Activated B cell treated with CpG ODN at 0.5 μM for 24 hours (primary cell): Measurements from ENCODE around the gene CDKAL1. TPM values are rescaled to one million over a fixed set of nuclear protein-coding genes. Genes with fewer than 3 reads are reported as not detected.

Experiments
- ATAC-seq: fragments of 200-7000 bp; cut with Tn5 transposase; one replicate; pipeline ENCODE4 v1.10.0; 2021; ENCODE audit warnings: low read depth, mild to moderate bottlenecking, moderate library complexity
- CTCF ChIA-PET: fragments of 350-600 bp; sonication (Branson Sonifier 250); formaldehyde crosslinking; loops from one replicate; lab custom pipeline; 2021; ENCODE audit warnings: antibody characterized with exemption; lab: Charles Lee
- POLR2A ChIA-PET: fragments of 350-600 bp; sonication (Branson Sonifier 250); formaldehyde crosslinking; loops from one replicate; lab custom pipeline; 2021; ENCODE audit warnings: antibody characterized with exemption; lab: Charles Lee
- DNase-seq: peaks from one replicate; pipeline ENCODE4 v3.0.0; 2022
- H3K27ac Mint-ChIP-seq: one replicate; pipeline ENCODE4 v1.8.0; 2020; ENCODE audit warnings: mixed read lengths
- H3K27me3 Mint-ChIP-seq: one replicate; pipeline ENCODE4 v1.8.0; 2021; ENCODE audit warnings: mixed read lengths
- H3K36me3 Mint-ChIP-seq: one replicate; pipeline ENCODE4 v1.8.0; 2021; ENCODE audit warnings: low read depth, mixed read lengths
- H3K4me1 Mint-ChIP-seq: one replicate; pipeline ENCODE4 v1.8.0; 2021; ENCODE audit warnings: mixed read lengths
- H3K4me3 Mint-ChIP-seq: one replicate; pipeline ENCODE4 v1.8.0; 2020; ENCODE audit warnings: mild to moderate bottlenecking, mixed read lengths
- H3K9me3 Mint-ChIP-seq: one replicate; pipeline ENCODE4 v1.8.0; 2020; ENCODE audit warnings: mixed read lengths
- intact Hi-C: fragments of 100-400 bp; cut with micrococcal nuclease; formaldehyde crosslinking; loops from one replicate; pipeline ENCODE4 v1.15.1; 2024
- total RNA-seq: library from RNA; stranded (reverse); gene quantifications from 2 replicates; pipeline ENCODE4 v1.2.3, GENCODE V29; 2022
- TF ChIP-seq, protein P1 (sequence below): fragments of 200-600 bp; IDR thresholded peaks from one replicate; pipeline ENCODE4 v1.8.0; 2022; ENCODE audit warnings: antibody characterized with exemption, mild to moderate bottlenecking

The CDKAL1 gene
- total RNA-seq, 1 donor from 2014 or later: 31.9 TPM

DNA sequence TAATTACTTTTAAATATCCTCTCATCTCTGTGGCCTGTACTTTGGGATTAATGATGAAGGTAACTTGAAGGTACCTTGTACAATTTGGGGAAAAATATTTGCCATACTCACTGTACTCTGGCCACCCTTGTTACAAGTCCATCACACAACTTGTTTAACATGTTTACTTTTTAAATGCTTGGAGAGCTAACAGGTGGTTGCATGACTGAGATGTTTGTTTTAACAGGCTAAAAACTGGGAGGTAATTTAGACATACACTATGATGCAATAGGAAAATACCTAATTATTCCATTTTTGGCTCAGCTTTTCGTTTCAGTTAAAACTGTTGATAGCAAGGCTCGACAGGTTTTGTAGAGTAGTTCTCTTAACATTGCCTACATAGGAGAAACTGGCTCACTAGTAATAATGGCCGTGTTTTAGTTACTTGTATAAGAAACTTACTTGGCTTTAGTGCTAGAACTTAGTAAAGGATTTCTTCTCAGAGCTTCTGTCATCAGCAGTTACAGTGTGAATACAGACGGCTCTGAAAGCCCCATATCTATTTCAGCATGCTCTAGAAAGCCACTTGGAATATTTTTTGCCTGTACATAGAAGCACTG lies 569.5 kb downstream of the CDKAL1 start:
- DNase-seq: no peak
- TF ChIP-seq, protein P1, sequence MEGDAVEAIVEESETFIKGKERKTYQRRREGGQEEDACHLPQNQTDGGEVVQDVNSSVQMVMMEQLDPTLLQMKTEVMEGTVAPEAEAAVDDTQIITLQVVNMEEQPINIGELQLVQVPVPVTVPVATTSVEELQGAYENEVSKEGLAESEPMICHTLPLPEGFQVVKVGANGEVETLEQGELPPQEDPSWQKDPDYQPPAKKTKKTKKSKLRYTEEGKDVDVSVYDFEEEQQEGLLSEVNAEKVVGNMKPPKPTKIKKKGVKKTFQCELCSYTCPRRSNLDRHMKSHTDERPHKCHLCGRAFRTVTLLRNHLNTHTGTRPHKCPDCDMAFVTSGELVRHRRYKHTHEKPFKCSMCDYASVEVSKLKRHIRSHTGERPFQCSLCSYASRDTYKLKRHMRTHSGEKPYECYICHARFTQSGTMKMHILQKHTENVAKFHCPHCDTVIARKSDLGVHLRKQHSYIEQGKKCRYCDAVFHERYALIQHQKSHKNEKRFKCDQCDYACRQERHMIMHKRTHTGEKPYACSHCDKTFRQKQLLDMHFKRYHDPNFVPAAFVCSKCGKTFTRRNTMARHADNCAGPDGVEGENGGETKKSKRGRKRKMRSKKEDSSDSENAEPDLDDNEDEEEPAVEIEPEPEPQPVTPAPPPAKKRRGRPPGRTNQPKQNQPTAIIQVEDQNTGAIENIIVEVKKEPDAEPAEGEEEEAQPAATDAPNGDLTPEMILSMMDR: no peak

DNA sequence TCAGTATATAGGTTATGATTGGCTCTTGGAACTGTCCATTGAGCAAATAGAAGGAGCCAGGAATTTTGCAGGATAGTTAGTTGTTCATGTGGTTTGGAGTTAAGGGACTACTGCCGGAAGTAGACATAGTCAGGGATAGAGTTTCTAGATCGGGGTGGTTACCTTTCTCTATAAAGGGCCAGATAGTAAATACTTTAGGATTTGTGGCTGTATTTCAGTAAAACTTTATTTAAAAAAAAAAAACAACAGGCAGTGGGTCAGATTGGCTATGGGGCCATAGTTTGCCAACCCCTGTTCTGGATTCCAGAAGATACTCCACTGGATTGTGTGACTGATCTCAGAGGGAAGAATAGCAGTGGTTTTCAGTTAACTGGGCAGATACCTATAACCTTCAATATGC lies 570.0 kb downstream of the CDKAL1 start:
- no peak for DNase-seq
- ATAC-seq: no peak
- Mint-ChIP-seq H3K9me3 (no peaks in the 10 kb centered on the region), H3K27ac (no peak overlapping the region), H3K27me3 (no peaks in the 10 kb centered on the region), H3K4me3 (no peak overlapping the region), H3K36me3 (peaks cover 5% of the 10 kb centered on the region), H3K4me1 (peaks cover 34% of the 10 kb centered on the region)
- TF ChIP-seq, protein P1: no peak
- ChIA-PET POLR2A (no interaction called here), CTCF (no interaction called here)
- intact Hi-C loops: no loop called here

More for the DNA sequence above, 569.5 kb downstream of the CDKAL1 start:
- H3K4me3 Mint-ChIP-seq: no peak overlapping the region
- POLR2A ChIA-PET: no interaction called here
- no peaks in the 10 kb centered on the region for H3K9me3 Mint-ChIP-seq
- H3K27me3 Mint-ChIP-seq: no peaks in the 10 kb centered on the region
- H3K27ac Mint-ChIP-seq: no peak overlapping the region
- peaks cover 35% of the 10 kb centered on the region for H3K4me1 Mint-ChIP-seq
- peaks cover 5% of the 10 kb centered on the region for H3K36me3 Mint-ChIP-seq
- ATAC-seq: no peak
- intact Hi-C loops: no loop called here
- CTCF ChIA-PET: no interaction called here

DNA sequence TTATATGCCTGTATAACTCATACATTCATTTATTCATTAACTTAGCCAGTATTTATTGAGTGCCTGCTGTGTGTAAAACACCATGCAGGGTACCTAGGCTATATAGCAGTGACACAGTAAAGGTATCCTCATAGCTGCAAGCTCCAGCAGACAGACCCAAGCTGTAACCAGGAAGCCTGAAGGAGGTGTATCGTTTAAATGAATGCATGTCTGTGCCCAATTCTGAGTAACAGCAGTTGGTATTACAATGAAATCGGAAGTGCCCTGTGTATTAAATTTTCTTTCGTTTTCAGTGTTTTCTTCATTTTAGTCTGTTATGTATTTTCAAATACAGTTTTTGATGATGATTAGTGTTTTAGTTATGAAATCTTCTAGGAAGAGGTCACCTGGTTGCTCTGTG lies 573.5 kb downstream of the CDKAL1 start:
- Mint-ChIP-seq H3K4me3 (no peak overlapping the region), H3K4me1 (peaks cover 28% of the 10 kb centered on the region), H3K27ac (no peak overlapping the region), H3K27me3 (no peaks in the 10 kb centered on the region), H3K36me3 (peaks cover 5% of the 10 kb centered on the region), H3K9me3 (no peaks in the 10 kb centered on the region)
- no peak for DNase-seq
- CTCF ChIA-PET: no interaction called here
- TF ChIP-seq, protein P1: no peak
- ATAC-seq: no peak
- POLR2A ChIA-PET: no interaction called here
- intact Hi-C loops: no loop called here

DNA sequence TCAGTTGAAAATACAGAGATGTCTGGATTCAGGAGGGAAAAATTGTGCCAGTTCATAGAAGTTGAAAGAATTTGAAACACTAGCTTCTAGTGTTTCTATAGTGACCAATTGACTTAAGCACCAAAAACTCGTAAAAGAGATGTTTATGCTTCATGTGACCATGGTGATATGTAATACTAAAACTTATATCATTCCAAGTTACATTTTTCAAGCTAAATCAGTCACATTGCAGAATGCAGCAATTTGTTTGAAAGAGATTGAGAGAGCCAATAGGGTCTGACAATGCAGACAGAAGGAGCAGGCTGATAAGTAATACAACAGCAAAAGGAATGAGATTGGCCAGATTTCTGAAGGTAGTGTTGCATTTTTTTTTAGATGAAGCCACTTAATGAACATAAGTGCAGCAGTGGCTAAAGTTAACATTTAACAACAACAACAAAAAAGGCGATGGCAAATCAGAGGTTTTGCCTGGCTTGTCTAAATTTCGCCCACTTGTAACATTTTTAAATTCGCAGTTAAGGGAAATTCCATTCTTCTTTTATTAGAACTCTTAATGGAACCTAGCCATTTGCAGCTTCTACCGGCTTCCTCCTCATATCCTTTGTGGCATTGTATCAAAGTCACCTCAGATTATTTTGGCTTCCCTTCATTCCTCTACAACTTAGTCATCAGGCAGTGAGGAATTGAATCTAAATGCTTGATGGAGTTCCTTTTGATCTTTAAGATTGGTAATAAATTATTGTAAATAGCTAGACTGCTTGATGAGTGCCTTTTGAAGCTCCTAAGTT lies 575.3 kb downstream of the CDKAL1 start:
- H3K4me3 Mint-ChIP-seq: no peak overlapping the region

DNA sequence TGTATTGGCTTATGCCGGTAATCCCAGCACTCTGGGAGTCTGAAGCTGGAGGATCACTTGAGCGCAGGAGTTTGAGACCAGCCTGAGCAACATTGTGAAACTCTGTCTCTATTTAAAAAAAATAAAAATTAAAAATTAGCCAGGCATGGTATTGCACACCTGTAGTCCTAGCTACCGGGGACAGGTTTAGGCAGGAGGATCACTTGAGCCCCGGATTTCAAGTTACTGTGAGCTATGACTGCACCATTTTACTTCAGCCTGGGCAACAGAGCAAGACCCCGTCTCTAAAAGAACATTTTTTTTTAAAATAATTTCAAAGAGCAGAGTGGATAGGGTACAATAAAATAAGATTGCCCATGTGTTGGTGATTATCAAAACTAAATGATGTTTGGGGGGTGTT lies 576.4 kb downstream of the CDKAL1 start:
- peaks cover 5% of the 10 kb centered on the region for H3K36me3 Mint-ChIP-seq
- H3K27me3 Mint-ChIP-seq: no peaks in the 10 kb centered on the region
- ATAC-seq (no peak), DNase-seq (no peak)
- no peaks in the 10 kb centered on the region for H3K9me3 Mint-ChIP-seq
- intact Hi-C loops: no loop called here
- ChIA-PET POLR2A (no interaction called here), CTCF (no interaction called here)
- no peak overlapping the region for H3K4me3 Mint-ChIP-seq
- peaks cover 28% of the 10 kb centered on the region for H3K4me1 Mint-ChIP-seq
- TF ChIP-seq, protein P1: no peak
- H3K27ac Mint-ChIP-seq: no peak overlapping the region

More for the DNA sequence above, 575.3 kb downstream of the CDKAL1 start:
- no peak overlapping the region for H3K27ac Mint-ChIP-seq
- CTCF ChIA-PET: no interaction called here
- TF ChIP-seq, protein P1: no peak
- POLR2A ChIA-PET: no interaction called here
- H3K9me3 Mint-ChIP-seq: no peaks in the 10 kb centered on the region
- no peak for DNase-seq
- H3K36me3 Mint-ChIP-seq: peaks cover 5% of the 10 kb centered on the region
- H3K4me1 Mint-ChIP-seq: peaks cover 28% of the 10 kb centered on the region
- H3K27me3 Mint-ChIP-seq: no peaks in the 10 kb centered on the region
- intact Hi-C loops: no loop called here
- ATAC-seq: no peak
